Stimulated activated CD4-positive, alpha-beta T cell treated with anti-CD3 and anti-CD28 coated beads, Interleukin-1b, Interleukin-23, amount 100 ng/mL, for 4 hours (primary cell): ENCODE data around the gene SERTAD2.

Experiments used
- DNase-seq, 2 donors: peaks; one replicate each; pipeline ENCODE4 v3.0.0-alpha.2; 2020; ENCODE audit warnings: low read depth in 2 of 2

Gene SERTAD2

GRCh38 chr2:64609227-64609941 is 44.3 kb downstream of the SERTAD2 start:
- DNase-seq = peak; percentile 57 to 70

- no peak for DNase-seq
These were observed 44.9 kb downstream of the SERTAD2 start for GRCh38 chr2:64608867-64609226.

- no peak for DNase-seq
These were observed 46.1 kb downstream of the SERTAD2 start for GRCh38 chr2:64607381-64608304.

DNA sequence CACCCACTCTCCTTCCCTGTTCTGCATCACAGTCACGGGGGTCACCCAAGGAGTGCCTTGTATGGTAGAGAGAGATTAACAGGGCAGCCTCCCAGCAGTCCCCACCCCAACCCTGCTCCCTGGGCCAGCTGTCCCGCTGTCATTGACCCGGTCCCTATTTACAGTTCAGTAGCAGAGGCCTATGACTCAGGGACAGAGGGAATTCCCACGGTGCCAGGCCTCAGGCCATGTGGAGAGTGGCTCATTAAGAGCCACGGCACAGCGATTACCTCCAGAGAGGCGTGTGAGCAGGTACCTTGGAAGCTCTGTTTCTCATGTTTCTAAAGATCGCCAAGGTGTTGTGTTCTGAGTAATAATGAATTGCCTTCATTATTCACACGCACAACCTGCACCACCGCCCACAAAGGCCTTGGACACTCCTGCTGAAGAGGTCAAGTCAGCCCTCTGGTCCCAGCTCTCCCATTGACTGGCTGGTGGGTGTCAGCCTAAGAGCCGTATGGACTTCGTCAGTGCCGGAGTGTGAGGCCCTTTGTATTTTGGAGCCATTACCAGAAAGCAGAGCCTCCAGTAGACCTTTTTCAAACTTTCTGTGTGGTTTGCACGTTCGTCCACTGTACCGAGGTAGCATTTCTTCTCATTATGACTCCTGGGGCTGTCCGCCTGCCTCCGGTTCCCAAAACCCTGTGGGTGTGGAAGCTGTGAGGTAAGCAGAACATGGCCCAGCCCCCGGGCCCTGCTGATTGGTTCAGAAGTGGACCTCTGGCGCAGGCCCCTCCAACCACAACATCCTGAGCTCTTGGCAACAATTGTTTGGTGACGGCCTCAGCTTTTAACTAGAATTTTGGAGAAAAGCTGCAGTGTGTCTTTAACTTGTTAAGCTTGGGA is 47.0 kb downstream of the SERTAD2 start:
- DNase-seq = peak; percentile 60 to 67

DNA sequence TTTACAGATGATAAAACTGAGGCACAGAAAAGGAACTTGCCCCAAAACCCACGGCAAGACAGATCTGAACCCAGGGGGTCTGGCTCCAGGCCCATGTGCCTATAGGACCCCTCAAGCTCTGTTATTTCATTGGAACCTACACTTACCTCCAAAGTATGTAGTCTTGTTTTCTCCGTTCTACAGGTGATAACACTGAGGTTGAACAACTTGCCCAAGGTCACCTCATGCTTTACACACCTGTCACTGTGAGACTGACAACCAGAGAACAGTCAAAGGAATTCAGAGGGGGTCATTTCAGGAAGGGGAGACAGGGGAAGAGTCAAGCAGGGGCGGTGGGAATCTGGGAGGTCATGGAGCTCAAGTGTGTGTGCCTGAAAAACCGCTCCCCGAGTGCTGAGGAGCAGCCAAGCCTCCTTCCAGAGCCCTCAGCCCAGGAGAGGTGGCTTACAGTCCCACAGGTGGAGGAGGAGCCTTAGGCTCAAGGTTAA is 47.7 kb downstream of the SERTAD2 start:
- no peak for DNase-seq

- no peak for DNase-seq
These were observed 48.7 kb downstream of the SERTAD2 start for GRCh38 chr2:64605026-64605471.

DNA sequence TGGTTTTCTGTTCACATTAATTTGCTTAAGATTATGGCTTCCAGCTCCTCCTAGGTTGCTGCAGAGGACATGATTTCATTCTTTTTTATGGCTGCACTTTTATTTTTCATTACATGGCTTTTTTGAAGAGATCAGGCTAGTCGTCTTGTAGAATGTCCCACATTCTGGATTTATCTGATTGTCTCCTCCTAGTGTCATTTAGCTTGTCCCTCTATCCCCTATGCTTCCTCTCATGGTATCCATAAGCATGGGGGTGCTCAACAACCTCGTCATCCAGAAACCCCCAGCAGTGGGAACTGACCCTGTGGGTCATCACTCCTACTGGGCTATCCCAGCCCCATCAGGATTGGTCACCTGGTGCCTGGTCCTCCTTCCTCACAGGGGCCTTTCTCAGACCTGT is 49.6 kb downstream of the SERTAD2 start:
- DNase-seq = no peak

- no peak for DNase-seq
These were observed 51.3 kb downstream of the SERTAD2 start for GRCh38 chr2:64602436-64602835.

- no peak for DNase-seq
These were observed 51.8 kb downstream of the SERTAD2 start for GRCh38 chr2:64601785-64602391.

- no peak for DNase-seq
These were observed 52.5 kb downstream of the SERTAD2 start for GRCh38 chr2:64601034-64601754.

DNA sequence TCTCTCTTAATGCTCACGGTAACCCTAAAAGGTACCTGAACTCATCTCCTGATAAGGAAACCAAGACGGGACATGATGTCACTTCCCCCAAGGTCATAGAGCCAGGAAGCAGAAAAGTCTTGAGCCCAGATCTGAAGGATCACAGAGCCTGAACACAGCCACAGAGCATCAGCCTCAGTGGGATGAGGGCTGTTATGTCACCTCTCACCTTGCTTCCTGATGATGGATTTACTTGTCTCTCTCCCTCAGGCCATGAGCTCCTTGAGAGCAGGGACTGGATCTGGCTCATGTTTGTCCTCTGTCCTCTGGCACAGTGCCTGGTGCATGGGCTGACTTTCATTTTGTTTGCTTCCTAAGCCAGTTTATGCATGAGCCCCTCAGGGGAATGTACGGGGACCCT is 54.2 kb downstream of the SERTAD2 start:
- no peak for DNase-seq

DNA sequence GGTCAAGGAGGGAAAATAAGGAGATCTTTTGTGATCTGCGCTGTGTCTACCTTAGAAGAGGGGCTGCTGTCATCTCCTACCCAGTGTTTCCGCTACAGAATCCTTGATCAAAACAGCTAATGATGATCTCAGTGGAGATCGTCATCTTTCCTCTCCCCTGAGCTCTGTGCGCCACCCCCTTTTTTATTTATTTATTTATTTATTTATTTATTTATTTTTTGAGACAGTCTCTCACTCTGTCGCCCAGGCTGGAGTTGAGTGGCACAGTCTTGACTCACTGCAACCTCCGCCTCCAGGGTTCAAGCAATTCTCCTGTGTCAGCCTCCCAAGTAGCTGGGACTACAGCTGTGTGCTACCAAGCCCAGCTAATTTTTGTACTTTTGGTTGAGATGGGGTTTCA is 55.5 kb downstream of the SERTAD2 start:
- DNase-seq = no peak

GRCh38 chr2:64595397-64596176 is 58.1 kb downstream of the SERTAD2 start:
- DNase-seq = no peak

DNA sequence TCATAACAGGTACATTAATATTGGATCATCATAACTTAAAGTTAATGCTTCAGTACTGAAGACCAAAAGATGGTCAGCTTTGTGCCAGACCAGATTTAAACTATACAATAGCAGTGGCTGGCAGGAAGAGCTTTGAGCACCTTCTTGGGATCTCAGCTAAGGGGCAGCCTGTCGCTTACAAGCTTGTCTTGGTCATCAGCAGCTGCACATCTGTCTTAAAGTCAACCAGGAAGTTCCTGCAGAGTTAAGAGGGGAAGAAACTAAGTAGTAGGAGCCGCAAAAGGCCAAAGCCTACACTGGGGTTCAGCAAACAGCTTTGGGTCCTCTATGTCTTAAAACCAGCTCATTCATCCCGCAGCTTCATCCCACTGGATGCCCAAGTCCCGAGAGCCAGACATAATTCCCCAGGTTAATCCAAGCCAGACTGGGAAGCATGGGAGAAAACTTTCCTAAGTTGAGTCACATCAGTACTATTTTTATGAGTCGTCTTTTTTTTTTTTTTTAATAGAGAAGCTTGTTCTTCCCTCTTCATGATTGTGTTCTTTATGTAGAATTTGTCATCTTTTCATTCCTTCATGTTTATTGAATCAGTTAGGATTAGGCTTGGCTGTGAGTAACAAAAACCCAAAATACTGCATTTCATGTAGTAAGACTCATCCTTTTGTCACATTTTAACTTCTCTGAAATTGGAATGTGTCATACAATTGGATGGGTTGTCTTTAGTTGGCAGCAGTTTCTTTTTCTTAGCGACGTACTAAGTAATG is 59.3 kb downstream of the SERTAD2 start:
- DNase-seq = no peak

- DNase-seq = no peak
These were observed 60.6 kb downstream of the SERTAD2 start for GRCh38 chr2:64593035-64593655.

GRCh38 chr2:64591188-64591587 is 62.5 kb downstream of the SERTAD2 start:
- DNase-seq = no peak

DNA sequence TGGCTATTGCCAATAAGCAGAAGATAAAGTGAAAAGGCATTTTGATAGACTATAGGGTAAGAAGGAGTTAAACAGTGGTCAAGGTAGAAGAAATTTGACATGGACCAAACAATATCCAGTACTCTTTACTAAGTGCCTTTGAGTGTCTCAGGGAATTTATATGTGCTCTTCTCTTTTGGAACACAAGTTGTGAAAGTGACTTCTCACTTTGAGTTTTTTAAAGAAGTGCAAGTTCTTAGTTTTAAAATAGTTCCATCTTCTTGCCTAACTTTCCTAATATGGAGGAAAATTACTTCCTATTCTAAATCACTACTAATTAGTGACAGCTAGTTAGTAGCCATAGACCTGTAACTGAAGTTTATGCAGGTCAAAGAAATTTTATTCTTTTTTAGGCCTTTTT is 66.2 kb downstream of the SERTAD2 start:
- no peak for DNase-seq

GRCh38 chr2:64586883-64587481 is 66.7 kb downstream of the SERTAD2 start:
- DNase-seq = no peak
